ENCODE data around the gene TMPRSS12. TPM values are rescaled to one million over a fixed set of nuclear protein-coding genes. Genes with fewer than 3 reads are reported as not detected.

TMPRSS12 gene
- total and polyA plus RNA-seq, 2 donors (not counting 1 experiment from before 2014, with no cell fraction given) = not detected

GRCh38 chr12:50882563-50882962, 39.8 kb downstream of the TMPRSS12 start:
- CTCF ChIA-PET = interaction anchor here (1.7 kb wide), 1 partner anchor 104 kb away, joined by 5 read pairs; no protein-coding TSS in a partner anchor
- H3K36me3 ChIP-seq (replicated peaks in 1 of 2; ENCODE audit: control extremely low read depth in 1 of 2, control insufficient read depth in 1 of 2, extremely low read depth in 1 of 2, insufficient read depth in 2 of 2, low read length in 1 of 2) = no peaks in the 10 kb centered on the region
- intact Hi-C loops (cut with micrococcal nuclease) = loop anchor here (10.0 kb wide), 1 partner anchor 48 kb away; no protein-coding TSS in a partner anchor
- DNase-seq (no peak), ATAC-seq (ENCODE audit: low read depth) (no peak)
- peaks cover 3% of the 10 kb centered on the region for H3K4me1 Mint-ChIP-seq
- no peak overlapping the region for H3K4me3 Mint-ChIP-seq
- POLR2A ChIA-PET = interaction anchor here (0.6 kb wide), 1 partner anchor 333 kb away, joined by 7 read pairs; no protein-coding TSS in a partner anchor
- no peaks in the 10 kb centered on the region for H3K27me3 Mint-ChIP-seq
- WGBS (ENCODE audit: insufficient coverage) = no CpG with 5 or more reads among the region's 3 CpGs
- no peaks in the 10 kb centered on the region for H3K27me3 ChIP-seq (replicated peaks in 1 of 4; ENCODE audit: control extremely low read depth in 1 of 4, control insufficient read depth in 3 of 4, insufficient read depth in 4 of 4, low read length in 3 of 4)
- no peak overlapping the region for H3K9ac ChIP-seq (ENCODE audit: low read length)
- H3K27ac Mint-ChIP-seq = no peak overlapping the region
- no peaks in the 10 kb centered on the region for H3K4me1 ChIP-seq (ENCODE audit: control insufficient read depth in 2 of 2, insufficient read depth in 2 of 2, low read length in 2 of 2)
- no peaks in the 10 kb centered on the region for H3K9me3 Mint-ChIP-seq (ENCODE audit: insufficient read depth)
- peaks cover 3 to 13% (median 8%) of the 10 kb centered on the region in 3 donors for H3K9me3 ChIP-seq (ENCODE audit: control extremely low read depth in 1 of 3, control insufficient read depth in 2 of 3, insufficient read depth in 1 of 3, low read length in 2 of 3)
- no peak overlapping the region for H3K4me2 ChIP-seq (replicated peaks; ENCODE audit: low read depth, low read length, poor library complexity, severe bottlenecking)
- TF ChIP-seq EZH2 (IDR thresholded peaks at IDR 0.05; ENCODE audit: borderline replicate concordance, insufficient read depth, low read depth, low read length, poor library complexity, severe bottlenecking) (no peak), CTCF (IDR thresholded peaks at IDR 0.05) (no peak)
- no peak overlapping the region for H3K4me3 ChIP-seq (ENCODE audit: control extremely low read depth in 1 of 5, extremely low read depth in 1 of 5, insufficient read depth in 1 of 5, low read depth in 2 of 5, low read length in 4 of 5)
- no peaks in the 10 kb centered on the region for H3K79me2 ChIP-seq (ENCODE audit: control insufficient read depth, insufficient read depth, low read length)
- H4K20me1 ChIP-seq (ENCODE audit: control insufficient read depth, insufficient read depth, low read length, poor library complexity, severe bottlenecking) = no peaks in the 10 kb centered on the region
- H3K27ac ChIP-seq (ENCODE audit: low read length in 2 of 2) = no peak overlapping the region
- no peak overlapping the region for H2AFZ ChIP-seq (ENCODE audit: insufficient read depth, low read depth, low read length, poor library complexity, severe bottlenecking)

- H3K4me2 ChIP-seq (replicated peaks; ENCODE audit: low read depth, low read length, poor library complexity, severe bottlenecking) = no peak overlapping the region
- H3K79me2 ChIP-seq (ENCODE audit: control insufficient read depth, insufficient read depth, low read length) = no peaks in the 10 kb centered on the region
- ChIA-PET CTCF (interaction anchor here (1.0 kb wide), 1 partner anchor 28 kb away, joined by 3 read pairs; no protein-coding TSS in a partner anchor), POLR2A (no interaction called here)
- no peak overlapping the region for H3K4me3 ChIP-seq (ENCODE audit: control extremely low read depth in 1 of 5, extremely low read depth in 1 of 5, insufficient read depth in 1 of 5, low read depth in 2 of 5, low read length in 4 of 5)
- H3K27me3 ChIP-seq (replicated peaks in 1 of 4; ENCODE audit: control extremely low read depth in 1 of 4, control insufficient read depth in 3 of 4, insufficient read depth in 4 of 4, low read length in 3 of 4) = no peaks in the 10 kb centered on the region
- no peak overlapping the region for H3K9ac ChIP-seq (ENCODE audit: low read length)
- no peaks in the 10 kb centered on the region for H4K20me1 ChIP-seq (ENCODE audit: control insufficient read depth, insufficient read depth, low read length, poor library complexity, severe bottlenecking)
- TF ChIP-seq CTCF (IDR thresholded peaks at IDR 0.05) = no peak
- TF ChIP-seq EZH2 (IDR thresholded peaks at IDR 0.05; ENCODE audit: borderline replicate concordance, insufficient read depth, low read depth, low read length, poor library complexity, severe bottlenecking) = no peak
- intact Hi-C loops (cut with micrococcal nuclease) = loop anchor here (10.0 kb wide), 1 partner anchor 52 kb away; no protein-coding TSS in a partner anchor
- peaks cover 6% of the 10 kb centered on the region for H3K4me1 Mint-ChIP-seq
- ATAC-seq (ENCODE audit: low read depth) = no peak
- no peak overlapping the region for H3K4me3 Mint-ChIP-seq
- DNase-seq = no peak
- H3K36me3 ChIP-seq (replicated peaks in 1 of 2; ENCODE audit: control extremely low read depth in 1 of 2, control insufficient read depth in 1 of 2, extremely low read depth in 1 of 2, insufficient read depth in 2 of 2, low read length in 1 of 2) = no peaks in the 10 kb centered on the region
- H3K27ac ChIP-seq (ENCODE audit: low read length in 2 of 2) = no peak overlapping the region
- no peaks in the 10 kb centered on the region for H3K9me3 Mint-ChIP-seq (ENCODE audit: insufficient read depth)
- no peaks in the 10 kb centered on the region for H3K27me3 Mint-ChIP-seq
- H3K4me1 ChIP-seq (ENCODE audit: control insufficient read depth in 2 of 2, insufficient read depth in 2 of 2, low read length in 2 of 2) = no peaks in the 10 kb centered on the region
- H3K27ac Mint-ChIP-seq = no peak overlapping the region
- WGBS (ENCODE audit: insufficient coverage) = 100% methylated on average over 2 of the region's 3 CpGs
- peaks cover 3 to 11% (median 5%) of the 10 kb centered on the region in 3 donors for H3K9me3 ChIP-seq (ENCODE audit: control extremely low read depth in 1 of 3, control insufficient read depth in 2 of 3, insufficient read depth in 1 of 3, low read length in 2 of 3)
- H2AFZ ChIP-seq (ENCODE audit: insufficient read depth, low read depth, low read length, poor library complexity, severe bottlenecking) = no peak overlapping the region
Observed at GRCh38 chr12:50887191-50887590, 44.5 kb downstream of the TMPRSS12 start.

Data from B cell (primary cell).